ENCODE measurements around the gene MICAL2.

MICAL2 gene

GRCh38 chr11:12248330-12248729, 137.9 kb downstream of the MICAL2 start:
- DNase-seq (ENCODE audit: low read depth), result no peak

GRCh38 chr11:12249590-12250260, 139.3 kb downstream of the MICAL2 start:
- no peak for DNase-seq (ENCODE audit: low read depth)

- no peak for DNase-seq (ENCODE audit: low read depth)
Measured at GRCh38 chr11:12251666-12252560, 141.5 kb downstream of the MICAL2 start.

- no peak for DNase-seq (ENCODE audit: low read depth)
Measured at GRCh38 chr11:12253843-12254281, 143.5 kb downstream of the MICAL2 start.

GRCh38 chr11:12258451-12258850, 148.1 kb downstream of the MICAL2 start:
- no peak for DNase-seq (ENCODE audit: low read depth)

- no peak for DNase-seq (ENCODE audit: low read depth)
Measured at GRCh38 chr11:12259956-12260355, 149.6 kb downstream of the MICAL2 start.

GRCh38 chr11:12260731-12261521, 150.5 kb downstream of the MICAL2 start:
- no peak for DNase-seq (ENCODE audit: low read depth)

GRCh38 chr11:12261551-12261950, 151.2 kb downstream of the MICAL2 start:
- DNase-seq (ENCODE audit: low read depth), result no peak

- DNase-seq (ENCODE audit: low read depth), result no peak
Measured at GRCh38 chr11:12263141-12263693, 152.8 kb downstream of the MICAL2 start.

- DNase-seq (ENCODE audit: low read depth), result no peak
Measured at GRCh38 chr11:12264361-12264760, 154.0 kb downstream of the MICAL2 start.

- no peak for DNase-seq (ENCODE audit: low read depth)
Measured at GRCh38 chr11:12266132-12266531, 155.7 kb downstream of the MICAL2 start.

GRCh38 chr11:12266943-12267342, 156.6 kb downstream of the MICAL2 start:
- no peak for DNase-seq (ENCODE audit: low read depth)

- DNase-seq (ENCODE audit: low read depth), result no peak
Measured at GRCh38 chr11:12267921-12268320, 157.5 kb downstream of the MICAL2 start.

- no peak for DNase-seq (ENCODE audit: low read depth)
Measured at GRCh38 chr11:12269104-12269441, 158.7 kb downstream of the MICAL2 start.

GRCh38 chr11:12269446-12270214, 159.2 kb downstream of the MICAL2 start:
- no peak for DNase-seq (ENCODE audit: low read depth)

- DNase-seq (ENCODE audit: low read depth), result no peak
Measured at GRCh38 chr11:12270215-12270797, 159.9 kb downstream of the MICAL2 start.

GRCh38 chr11:12270817-12271216, 160.4 kb downstream of the MICAL2 start:
- no peak for DNase-seq (ENCODE audit: low read depth)

GRCh38 chr11:12271241-12271640, 160.9 kb downstream of the MICAL2 start:
- DNase-seq (ENCODE audit: low read depth), result no peak

- DNase-seq (ENCODE audit: low read depth), result no peak
Measured at GRCh38 chr11:12271826-12272366, 161.5 kb downstream of the MICAL2 start.

- no peak for DNase-seq (ENCODE audit: low read depth)
Measured at GRCh38 chr11:12272821-12273617, 162.6 kb downstream of the MICAL2 start.

Data from stimulated activated CD8-positive, alpha-beta memory T cell treated with anti-CD3 and anti-CD28 coated beads, Interleukin-12 subunit alpha, Interleukin-12 subunit beta, amount 100 ng/mL, for 1 hour (primary cell).